Measurements from ENCODE around the gene PPP2R5D. TPM values are rescaled to one million over a fixed set of nuclear protein-coding genes. Genes with fewer than 3 reads are reported as not detected.

The PPP2R5D gene
- total RNA-seq, 1 donor from 2014 or later = 55.1 TPM

DNA sequence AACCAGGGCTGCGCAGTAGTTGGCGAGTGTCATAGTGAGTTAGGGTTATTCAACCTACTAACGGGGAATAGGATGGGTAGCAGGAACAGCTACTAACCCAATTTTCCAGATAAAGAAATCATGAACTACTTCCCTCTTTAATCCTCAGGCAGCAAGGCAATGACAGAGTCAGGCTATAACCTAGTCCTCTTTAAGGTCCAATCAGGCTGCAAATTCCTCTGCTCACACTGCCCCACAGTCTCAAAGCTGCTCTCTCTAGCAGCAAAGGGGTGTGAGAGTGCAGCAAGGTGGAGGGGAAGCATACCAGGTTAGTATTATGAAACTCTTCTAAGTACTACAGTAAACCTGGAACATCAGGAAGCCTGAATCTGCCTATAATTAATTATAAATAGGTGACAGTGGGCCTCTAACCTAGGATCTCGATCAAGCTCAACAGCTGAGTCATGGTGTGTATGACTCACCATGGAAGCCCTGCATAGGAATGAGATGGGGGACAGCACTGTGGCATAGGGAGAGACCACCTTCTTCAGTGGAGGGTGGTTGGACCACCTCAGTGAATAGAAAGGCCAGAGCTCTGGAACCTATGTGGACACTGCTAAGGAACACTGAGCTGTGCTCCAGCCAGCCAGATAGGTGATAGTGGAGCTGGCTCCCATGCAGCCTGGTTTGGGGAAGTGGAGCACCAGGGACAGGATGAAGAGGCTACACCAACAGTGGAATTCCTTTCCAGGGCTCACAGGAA lies 13.3 kb upstream of the PPP2R5D start:
- DNase-seq (ENCODE audit: extremely low spot score, unreplicated experiment) = no peak
- H3K4me3 Mint-ChIP-seq = no peak overlapping the region
- H3K36me3 Mint-ChIP-seq = peaks cover 3% of the 10 kb centered on the region
- TF ChIP-seq, protein P1, sequence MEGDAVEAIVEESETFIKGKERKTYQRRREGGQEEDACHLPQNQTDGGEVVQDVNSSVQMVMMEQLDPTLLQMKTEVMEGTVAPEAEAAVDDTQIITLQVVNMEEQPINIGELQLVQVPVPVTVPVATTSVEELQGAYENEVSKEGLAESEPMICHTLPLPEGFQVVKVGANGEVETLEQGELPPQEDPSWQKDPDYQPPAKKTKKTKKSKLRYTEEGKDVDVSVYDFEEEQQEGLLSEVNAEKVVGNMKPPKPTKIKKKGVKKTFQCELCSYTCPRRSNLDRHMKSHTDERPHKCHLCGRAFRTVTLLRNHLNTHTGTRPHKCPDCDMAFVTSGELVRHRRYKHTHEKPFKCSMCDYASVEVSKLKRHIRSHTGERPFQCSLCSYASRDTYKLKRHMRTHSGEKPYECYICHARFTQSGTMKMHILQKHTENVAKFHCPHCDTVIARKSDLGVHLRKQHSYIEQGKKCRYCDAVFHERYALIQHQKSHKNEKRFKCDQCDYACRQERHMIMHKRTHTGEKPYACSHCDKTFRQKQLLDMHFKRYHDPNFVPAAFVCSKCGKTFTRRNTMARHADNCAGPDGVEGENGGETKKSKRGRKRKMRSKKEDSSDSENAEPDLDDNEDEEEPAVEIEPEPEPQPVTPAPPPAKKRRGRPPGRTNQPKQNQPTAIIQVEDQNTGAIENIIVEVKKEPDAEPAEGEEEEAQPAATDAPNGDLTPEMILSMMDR (conservative IDR thresholded peaks at IDR 0.05) = no peak
- H3K27ac Mint-ChIP-seq = peak overlapping the region; percentile 21
- H3K4me1 Mint-ChIP-seq (ENCODE audit: unreplicated experiment) = no peaks in the 10 kb centered on the region
- H3K9me3 Mint-ChIP-seq = no peaks in the 10 kb centered on the region
- H3K27me3 Mint-ChIP-seq = no peaks in the 10 kb centered on the region

DNA sequence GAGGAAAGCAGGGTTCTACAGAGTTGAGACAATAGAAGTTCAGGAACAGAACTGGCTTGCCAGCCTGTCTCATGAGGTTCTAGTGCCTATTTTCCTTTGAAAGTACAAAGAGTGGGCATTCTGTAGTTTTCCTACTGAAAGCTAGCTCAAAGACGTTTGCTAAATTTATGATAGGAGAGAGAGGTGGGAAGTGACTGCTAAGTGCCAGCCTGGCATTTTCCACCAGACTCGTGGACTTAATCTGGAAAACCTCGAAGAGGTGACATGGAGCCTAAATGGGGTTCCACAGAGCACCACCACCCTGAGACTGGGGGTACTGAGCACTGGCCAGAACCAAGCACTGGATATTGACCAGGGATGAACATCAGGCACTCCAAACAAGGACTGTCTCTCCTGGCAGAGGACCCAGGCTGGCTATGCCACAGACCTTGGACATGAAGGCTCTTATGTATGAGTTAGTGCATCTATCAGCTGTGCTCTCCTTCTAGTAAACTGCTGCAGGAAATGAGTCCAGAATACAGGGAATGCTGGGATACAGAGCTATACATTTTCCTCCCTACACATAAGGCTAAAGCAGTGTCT lies 12.5 kb upstream of the PPP2R5D start:
- H3K27me3 Mint-ChIP-seq = no peaks in the 10 kb centered on the region
- peak overlapping the region; percentile 21 for H3K27ac Mint-ChIP-seq
- no peak overlapping the region for H3K4me3 Mint-ChIP-seq

DNA sequence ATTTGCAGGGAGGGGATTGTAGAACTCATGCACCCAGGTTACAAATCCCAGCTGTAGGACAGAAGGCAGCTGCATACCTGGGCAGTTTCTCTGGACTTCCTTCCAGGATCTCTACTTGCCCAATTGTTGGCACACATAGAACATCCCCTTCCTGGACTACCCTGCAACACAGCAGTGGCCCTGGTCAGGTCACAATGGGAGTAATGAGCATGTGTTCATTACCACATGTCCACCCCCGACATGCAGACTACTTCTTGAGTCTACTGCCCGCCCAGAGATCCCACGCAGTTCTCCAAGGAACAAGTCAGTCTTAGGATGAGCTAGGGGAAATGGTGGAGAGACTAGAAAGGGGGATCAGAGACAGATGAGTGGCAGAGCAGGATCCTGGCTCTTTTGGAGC lies 10.4 kb upstream of the PPP2R5D start:
- H3K9me3 Mint-ChIP-seq = no peaks in the 10 kb centered on the region
- no peaks in the 10 kb centered on the region for H3K27me3 Mint-ChIP-seq
- DNase-seq (ENCODE audit: extremely low spot score, unreplicated experiment) = no peak
- H3K4me1 Mint-ChIP-seq (ENCODE audit: unreplicated experiment) = peaks cover 8% of the 10 kb centered on the region
- H3K4me3 Mint-ChIP-seq = no peak overlapping the region
- TF ChIP-seq, protein P1 (conservative IDR thresholded peaks at IDR 0.05) = no peak
- H3K27ac Mint-ChIP-seq = no peak overlapping the region
- peaks cover 8% of the 10 kb centered on the region for H3K36me3 Mint-ChIP-seq

More for the DNA sequence above, 12.5 kb upstream of the PPP2R5D start:
- DNase-seq (ENCODE audit: extremely low spot score, unreplicated experiment) = no peak
- Mint-ChIP-seq H3K4me1 (ENCODE audit: unreplicated experiment) (peaks cover 2% of the 10 kb centered on the region), H3K9me3 (no peaks in the 10 kb centered on the region), H3K36me3 (peaks cover 6% of the 10 kb centered on the region)
- TF ChIP-seq, protein P1 (conservative IDR thresholded peaks at IDR 0.05) = no peak

DNA sequence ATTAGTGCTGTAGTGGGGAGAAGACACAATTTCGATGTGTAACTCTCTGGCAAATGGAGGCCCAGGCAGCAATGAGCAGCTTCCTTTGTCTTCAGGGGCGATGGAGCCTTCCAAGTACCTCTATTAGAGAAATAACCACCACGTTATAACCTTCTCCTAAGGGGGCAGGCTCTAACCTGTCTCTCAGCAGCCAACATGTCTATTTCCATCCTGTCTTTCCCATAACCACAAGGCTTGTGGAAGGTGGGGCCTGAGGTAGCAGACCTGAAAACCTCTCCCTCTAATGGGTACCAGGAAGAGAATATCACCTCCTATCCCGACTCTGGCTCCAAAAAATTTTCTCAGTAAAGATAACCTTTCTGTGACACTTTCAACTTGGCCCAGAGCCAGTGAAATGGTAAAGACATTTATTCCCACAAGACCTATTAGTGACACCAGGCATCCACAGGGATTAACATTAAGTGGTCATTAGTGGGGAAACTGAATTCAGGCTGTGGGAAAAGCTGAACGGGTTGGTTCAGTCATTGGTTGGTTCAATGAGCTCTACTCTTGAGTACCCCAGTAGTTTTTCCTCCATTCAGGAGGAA lies 9.4 kb upstream of the PPP2R5D start:
- H3K9me3 Mint-ChIP-seq = no peaks in the 10 kb centered on the region

DNA sequence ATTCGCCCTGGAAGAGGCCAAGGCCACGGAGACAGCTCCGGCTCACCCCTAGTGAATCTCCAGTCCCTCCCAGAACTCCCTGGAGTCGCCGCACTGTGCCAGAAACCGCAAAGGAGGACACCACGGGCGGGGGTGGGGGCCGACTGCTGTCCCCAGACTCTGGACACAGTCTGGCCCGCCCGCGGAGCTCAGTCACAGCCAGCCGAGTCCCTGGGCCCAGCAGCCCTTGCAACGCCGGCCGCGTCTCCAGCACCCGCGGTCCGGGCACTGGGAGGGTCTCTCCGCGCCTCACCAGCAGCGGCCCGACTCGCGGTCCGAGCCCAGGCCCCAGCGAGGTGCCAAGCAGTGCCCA lies 5.9 kb upstream of the PPP2R5D start:
- H3K9me3 Mint-ChIP-seq = no peaks in the 10 kb centered on the region
- TF ChIP-seq, protein P1 (conservative IDR thresholded peaks at IDR 0.05) = no peak
- peak overlapping the region; percentile 77 for H3K27ac Mint-ChIP-seq
- no peak for DNase-seq (ENCODE audit: extremely low spot score, unreplicated experiment)
- H3K4me1 Mint-ChIP-seq (ENCODE audit: unreplicated experiment) = peaks cover 17% of the 10 kb centered on the region
- no peaks in the 10 kb centered on the region for H3K27me3 Mint-ChIP-seq
- H3K4me3 Mint-ChIP-seq = peak overlapping the region; percentile 86
- H3K36me3 Mint-ChIP-seq = peaks cover 4% of the 10 kb centered on the region

More for the DNA sequence above, 9.4 kb upstream of the PPP2R5D start:
- Mint-ChIP-seq H3K27me3 (no peaks in the 10 kb centered on the region), H3K4me1 (ENCODE audit: unreplicated experiment) (peaks cover 17% of the 10 kb centered on the region), H3K27ac (no peak overlapping the region), H3K4me3 (no peak overlapping the region), H3K36me3 (peaks cover 8% of the 10 kb centered on the region)
- TF ChIP-seq, protein P1 (conservative IDR thresholded peaks at IDR 0.05) = no peak
- no peak for DNase-seq (ENCODE audit: extremely low spot score, unreplicated experiment)

All from type B pancreatic cell (in vitro differentiated cells).